HG03196 (cell line): ENCODE results near the gene SBF2.
"Not testable (repeated sequence)": the region's sequence is repeated elsewhere in the genome, so short reads cannot be mapped to it uniquely, and the experiment has no call there.

ENCODE experiments used
- ATAC-seq: cut with Tn5 transposase; IDR thresholded peaks from one replicate; pipeline ENCODE4 v1.9.1; 2021; ENCODE audit not compliant: unreplicated experiment

Gene SBF2

DNA sequence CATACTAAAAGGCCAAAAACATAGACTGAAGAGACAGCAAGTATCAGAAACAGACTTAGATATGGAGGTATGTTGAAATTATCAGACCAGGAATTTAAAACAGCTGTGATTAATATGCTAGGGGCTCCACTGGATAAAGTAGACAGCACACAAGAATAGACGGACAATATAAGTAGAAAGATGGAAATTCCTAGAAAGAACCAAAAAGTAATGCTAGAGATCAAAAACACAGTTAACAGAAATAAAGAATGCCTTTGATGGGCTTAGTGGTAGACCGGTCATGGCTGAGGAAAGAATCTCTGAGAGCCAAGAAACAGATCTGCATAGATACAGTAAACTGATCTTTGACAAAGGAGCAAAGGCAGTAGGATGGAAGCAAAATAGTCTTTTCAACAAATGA is 380.0 kb downstream of the SBF2 start:
- ATAC-seq: no peak

DNA sequence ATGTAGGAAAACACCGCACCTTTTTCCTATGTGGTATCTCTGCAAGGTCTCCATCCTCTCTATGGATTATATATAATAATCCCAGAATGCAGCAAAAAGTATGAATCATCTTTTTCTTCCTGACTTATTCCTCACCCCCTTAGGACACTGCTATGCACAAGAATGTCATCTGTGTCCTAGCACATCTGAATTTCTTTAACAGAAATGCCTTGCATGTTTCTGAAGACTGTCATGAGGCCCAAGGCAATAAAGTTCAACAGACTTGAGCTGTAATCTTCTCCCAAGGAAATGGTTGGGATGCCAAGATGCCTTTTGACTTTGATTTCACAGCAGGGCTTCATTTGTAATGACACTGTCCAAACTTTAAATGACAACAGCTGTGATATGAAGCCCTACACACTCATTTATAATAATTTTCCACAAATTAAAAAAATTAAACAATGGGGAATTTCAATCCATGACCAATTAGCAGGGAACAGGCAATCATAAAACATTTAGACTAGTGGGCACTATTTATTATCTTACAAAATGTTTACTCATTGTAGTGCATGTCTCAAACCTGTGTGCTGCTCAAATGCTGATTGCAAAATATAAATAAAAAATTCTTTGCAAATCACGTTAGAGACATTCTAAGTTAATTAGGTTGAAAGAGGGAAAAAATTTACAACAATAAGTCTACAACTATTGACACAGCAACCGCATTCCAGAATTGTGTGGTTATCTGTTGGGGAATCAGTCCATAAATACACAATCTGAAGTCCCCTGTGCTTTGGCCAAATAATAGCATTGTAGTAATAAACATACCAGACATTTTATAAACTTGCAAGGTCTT is 387.8 kb downstream of the SBF2 start:
- ATAC-seq: no peak

DNA sequence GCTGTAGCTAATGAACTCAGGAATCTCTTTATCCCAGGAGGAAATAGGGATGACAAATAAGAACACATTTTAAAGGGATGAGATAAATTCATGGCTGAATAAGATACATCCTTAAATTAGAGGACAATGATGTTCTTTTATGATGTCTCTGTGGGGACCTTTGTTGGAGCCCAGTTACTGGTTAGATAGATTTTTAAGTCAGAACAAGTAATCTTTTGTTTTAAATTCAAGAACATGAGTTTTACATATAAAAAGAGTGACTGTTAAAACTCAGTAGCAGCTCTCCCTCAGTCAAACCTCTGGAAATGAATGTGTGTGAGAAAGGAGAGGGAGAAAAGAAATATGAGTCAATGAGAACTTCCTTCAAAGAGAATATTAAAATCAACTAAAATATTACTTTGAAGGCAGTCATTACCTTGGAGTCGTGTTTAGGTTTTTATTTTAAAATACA is 388.5 kb downstream of the SBF2 start:
- ATAC-seq: no peak

DNA sequence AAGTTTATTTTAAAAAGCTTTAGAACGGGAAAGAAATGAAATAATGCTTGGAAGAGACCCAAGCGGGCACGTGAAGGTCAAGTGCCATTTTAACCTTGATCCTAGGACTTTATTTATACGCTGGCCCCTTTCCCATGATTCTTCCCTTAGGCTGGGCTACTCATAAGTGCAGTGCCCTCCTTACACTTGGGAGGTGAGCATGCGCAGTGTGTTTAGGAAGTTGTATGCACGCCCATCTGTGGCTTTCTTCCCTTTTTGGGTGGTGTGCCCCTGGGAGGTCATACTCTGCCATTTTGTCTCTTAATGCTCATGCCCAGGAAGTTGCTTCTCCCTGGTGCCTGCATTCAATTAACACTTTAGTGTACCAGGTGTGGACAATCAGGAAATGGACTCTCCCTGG is 390.4 kb downstream of the SBF2 start:
- no peak for ATAC-seq

DNA sequence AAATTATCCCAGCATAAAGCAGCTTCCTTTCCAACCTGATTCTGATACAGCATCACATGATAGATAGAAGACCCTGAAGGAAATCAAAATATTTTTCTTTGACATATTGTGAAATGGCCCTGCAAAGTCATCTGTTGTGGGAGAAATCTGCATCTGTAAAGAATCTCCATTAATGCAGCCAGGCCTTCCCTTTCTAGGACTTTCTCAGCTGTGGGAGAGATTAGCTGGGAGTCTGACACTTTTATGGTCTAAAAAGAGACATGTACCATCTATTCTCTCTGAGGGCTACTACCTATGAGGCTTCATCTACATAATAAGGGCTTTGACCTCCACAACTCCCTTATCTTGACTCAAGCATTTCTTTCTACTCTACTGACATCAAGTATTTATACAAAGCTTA is 392.1 kb downstream of the SBF2 start:
- no peak for ATAC-seq

DNA sequence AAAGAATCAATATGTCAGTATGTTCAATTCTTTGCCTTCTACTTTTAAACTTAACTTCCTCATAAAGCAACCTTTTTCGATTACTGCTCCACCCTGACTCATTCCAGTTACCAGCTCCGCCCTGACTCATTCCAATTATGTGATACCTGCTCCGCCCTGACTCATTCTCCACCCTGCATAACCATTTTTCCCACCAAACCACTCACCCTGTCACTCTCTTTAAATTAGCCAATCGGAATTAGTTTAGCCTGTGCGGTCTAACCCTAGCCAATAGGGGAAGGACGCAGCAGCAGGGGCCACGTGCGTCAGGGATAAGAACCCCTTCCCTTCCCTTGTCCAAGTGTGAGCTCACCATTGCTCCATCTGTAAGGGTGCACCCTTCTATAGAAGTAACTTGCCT is 393.8 kb downstream of the SBF2 start:
- ATAC-seq: not testable (repeated sequence)

DNA sequence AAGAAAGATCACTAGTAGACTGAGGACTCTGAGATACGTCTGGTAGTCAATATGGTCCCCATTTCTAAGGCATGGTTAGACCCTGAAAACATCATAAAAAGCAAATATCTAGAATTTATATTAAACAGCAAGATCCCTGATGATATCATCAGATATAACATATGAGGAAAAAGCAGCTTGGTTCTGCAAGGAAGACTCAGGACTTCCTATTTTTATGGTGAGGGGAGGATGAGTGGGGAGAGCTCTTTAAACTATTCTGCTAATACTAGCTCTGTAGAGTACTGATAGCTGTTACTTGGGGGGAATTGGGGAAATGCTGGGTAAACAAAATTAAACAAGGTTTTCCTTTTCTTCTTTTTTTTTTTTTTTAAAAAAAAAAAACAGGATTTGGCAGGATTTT is 394.3 kb downstream of the SBF2 start:
- ATAC-seq: no peak

DNA sequence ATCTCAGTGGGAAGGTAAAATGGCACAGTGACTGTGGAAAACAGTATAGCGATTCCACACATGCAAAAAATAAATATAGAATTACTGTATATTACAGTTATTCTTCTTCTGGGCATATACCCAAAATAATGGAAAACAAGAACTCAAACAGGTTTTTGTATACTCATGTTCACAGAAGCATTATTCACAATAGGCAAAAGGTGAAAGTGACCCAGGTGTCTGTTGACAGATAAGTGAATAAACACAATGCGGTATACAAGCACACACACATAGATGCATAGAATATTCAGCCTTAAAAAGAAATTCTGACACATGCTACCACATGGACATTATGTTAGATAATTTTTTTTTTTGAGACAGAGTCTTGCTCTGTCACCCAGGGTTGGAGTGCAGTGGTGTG is 397.1 kb downstream of the SBF2 start:
- no peak for ATAC-seq

DNA sequence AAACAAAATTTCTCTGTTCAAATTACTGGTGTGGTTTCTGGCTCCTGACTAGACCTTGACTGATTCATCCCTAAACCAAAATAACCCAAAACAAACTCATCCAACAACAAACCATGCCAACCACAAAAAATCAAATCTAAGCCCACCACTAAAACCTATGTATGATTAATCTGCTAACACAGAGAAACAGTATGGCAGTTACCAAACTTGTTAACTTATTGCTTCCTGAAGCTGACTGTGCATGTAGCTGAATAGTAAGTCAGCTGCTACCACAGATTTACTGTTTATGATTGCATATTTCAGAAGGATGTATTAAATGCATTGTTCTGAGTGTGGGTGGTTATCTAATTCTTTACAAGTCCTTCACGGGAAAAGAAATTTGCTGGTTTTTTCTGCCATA is 399.0 kb downstream of the SBF2 start:
- ATAC-seq: no peak

DNA sequence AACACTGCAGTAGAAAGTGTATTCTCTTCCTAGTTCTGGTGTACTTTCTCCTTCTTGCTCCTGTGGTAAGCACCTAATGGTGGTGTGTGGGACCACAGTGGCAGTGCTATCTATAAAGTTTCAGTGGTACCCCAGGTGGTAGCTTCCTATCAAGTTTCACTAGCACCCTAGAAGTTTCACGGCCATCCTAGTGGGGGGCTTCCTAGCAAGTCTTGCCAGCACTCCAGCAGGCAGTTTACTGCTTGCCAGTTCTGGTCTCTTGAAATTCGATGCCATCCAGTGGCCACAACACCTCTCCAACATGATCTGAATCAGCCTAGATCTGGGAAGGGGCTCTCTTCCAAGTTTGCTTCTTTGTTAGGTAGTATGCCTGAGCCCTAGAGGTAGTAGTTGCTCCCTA is 400.5 kb downstream of the SBF2 start:
- no peak for ATAC-seq

DNA sequence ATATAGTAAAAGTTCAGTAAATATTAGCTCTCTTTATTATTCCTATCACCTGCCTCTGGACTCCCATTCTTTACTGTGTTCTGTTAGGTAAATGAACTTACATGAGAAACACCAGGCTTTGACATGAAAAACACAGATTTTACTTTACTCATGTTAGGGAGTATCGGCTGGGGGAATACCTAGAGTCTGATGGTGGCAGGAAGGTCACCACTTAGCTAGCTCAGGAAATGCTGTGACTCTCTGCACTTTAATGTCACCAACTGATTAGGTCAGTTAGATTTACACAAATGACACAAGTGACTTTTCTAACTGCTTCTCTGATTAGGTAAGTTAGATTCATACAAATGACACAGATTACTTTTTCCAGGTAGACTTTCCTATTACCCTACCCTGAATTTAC is 405.1 kb downstream of the SBF2 start:
- ATAC-seq: no peak

DNA sequence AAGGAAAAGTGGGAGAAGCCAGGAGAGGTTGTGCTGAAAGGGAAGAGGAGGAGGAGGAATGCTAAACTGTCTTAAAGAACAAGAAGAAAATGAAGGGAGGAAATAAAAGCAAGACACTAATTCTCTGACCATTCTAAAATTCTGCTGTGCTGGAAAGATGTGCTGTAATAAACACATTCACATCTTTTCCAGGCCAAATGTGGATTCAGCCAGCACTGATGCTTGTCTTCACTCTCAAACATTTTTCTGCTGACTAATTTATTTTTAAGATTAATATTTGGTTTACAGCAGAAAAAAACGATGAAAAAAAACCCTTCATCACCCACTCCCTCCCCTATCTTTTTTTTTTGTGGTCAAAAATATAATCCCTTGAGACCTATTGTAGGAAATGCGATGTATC is 406.5 kb downstream of the SBF2 start:
- no peak for ATAC-seq

DNA sequence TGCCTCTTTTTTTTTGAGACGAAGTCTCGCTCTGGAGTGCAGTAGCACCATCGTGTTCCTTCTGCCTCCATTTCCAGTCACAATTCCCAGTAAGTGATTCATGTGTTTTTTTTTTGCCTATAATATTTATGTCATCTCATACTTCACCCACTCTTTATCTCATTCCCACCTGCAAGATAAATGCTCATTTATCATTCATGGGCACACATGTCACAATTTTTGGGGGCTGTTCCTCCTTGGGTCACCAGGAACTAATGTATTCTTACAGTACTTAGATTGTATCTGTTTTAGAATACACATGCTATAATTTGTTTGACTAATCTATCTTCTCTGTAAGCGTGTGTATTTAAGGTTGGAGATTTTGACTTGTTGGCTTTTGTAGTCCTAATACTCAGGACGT is 407.4 kb downstream of the SBF2 start:
- no peak for ATAC-seq

DNA sequence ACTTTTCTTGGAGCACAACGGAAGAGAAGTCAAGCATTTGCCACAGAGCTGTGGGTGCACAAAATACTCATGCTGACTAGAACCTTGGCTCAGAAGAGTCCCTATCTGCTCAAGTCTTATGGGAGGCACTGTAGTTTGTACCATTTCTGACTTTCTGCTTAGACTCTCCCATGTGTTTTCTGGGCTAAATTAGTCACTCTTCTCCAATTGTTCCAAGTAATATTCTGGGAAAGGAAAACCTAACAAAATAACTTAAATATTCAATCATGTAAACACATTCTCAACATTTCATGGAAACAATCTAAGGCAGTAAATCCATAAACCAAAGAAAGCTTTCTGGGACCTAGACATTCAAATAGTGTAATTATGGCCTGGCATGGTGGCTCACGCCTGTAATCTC is 409.4 kb downstream of the SBF2 start:
- no peak for ATAC-seq

DNA sequence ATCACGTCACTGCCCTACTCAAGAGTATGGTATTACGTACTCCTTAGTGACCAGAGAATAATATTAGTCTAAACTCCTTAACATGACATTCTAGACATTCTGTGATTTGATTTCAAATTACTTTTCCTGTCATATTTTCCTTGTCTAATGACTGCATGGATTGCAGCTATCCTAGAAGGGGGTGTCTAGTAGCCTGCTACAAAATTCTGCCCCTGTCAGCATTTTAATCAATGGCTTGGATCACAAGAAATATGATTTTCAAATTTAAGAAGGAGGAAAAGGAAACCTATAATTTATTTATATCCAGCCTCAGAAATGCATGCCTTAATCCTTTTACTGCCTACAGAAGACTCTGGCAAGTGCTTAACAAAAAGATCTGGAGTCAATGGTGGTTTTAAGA is 413.4 kb downstream of the SBF2 start:
- ATAC-seq: no peak

DNA sequence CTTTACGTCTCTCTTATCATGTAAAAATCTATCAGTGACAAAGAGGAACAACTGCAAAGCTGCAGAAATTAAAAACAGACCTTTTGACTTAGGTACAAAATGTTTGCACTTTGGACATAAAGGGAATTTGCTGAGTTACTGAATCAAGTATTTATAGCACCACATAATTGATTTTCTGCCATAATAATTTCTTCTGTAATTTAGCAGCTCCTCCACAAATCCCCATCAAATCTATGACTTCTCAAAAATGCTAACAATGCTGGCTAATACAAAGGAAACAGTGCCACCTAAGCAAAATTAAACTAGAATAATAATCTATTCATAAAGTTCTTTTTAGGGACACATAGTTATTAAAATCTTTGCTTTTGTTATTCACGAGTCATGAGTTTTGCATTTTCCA is 415.1 kb downstream of the SBF2 start:
- no peak for ATAC-seq

DNA sequence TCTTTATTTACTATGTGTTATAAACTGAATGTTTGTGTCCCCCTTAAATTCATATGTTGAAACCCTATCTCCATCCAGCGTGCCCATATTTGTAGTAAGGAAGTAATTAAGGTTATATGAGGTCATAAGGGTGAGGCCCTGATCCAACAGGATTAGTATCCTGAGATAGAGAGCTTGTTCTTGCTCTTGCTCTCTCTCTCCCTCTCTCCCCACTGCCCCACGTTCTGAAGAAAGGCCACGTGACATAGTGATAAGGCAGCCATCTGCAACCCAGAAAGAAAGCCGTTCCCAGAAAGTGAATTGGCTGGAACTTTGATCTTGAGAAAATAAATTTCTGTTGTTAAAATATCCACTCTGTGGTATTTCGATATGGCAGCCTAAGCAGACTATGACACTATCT is 417.7 kb downstream of the SBF2 start:
- ATAC-seq: no peak

DNA sequence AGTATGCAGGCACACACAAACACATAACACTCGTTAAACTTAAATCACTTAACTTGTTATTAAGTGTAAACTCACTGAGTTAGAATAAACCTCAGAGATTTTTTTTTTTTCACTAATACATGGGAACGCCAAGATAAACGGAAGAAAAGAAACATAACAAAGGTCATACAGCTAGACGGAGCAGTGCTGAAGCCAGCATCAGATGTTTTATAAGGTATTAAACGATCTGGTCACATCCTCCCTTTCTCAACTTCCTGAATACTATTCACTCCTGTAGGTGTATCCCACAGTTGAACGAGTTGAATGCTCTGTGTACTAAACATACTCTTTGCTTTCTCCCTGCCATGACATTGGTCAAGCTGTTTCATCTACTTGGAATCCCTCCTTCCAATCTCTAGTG is 418.2 kb downstream of the SBF2 start:
- no peak for ATAC-seq

DNA sequence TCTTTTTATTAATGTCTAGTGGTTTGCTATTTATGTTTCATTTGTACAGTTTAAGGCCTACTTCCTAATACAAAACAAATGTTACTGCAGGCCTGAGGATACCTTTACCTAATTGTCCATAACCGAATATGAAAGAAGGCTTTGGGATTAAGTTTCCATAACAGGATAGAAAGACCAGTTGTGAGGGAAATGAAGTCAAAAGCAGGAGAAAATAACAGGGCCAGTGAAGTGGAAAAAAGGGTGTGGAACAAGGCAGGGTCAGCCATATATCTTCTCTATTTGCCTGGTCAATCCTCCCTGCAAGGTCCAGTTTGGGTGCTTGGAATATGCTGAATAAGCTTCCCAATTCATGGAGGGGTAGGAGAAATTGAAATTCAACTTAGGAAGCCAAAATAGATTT is 418.6 kb downstream of the SBF2 start:
- no peak for ATAC-seq

DNA sequence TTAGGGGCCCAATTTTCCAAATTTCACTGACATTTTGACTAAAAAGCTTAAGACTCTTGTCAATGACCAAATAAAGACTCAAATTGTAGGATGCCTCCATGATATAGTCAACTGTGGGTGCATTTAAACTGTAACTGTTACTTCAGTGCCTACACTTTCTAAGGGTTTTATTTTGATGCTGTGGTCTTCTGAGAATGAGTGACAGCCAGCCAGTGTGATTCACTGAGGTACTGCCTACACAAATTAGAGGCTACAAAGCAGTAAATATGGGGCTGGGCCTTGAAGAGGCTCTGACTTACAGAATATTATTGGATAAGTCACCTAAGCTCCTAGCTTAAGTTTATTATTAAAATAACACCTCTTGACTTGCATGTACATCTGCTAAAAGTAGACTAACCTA is 419.6 kb downstream of the SBF2 start:
- ATAC-seq: no peak

DNA sequence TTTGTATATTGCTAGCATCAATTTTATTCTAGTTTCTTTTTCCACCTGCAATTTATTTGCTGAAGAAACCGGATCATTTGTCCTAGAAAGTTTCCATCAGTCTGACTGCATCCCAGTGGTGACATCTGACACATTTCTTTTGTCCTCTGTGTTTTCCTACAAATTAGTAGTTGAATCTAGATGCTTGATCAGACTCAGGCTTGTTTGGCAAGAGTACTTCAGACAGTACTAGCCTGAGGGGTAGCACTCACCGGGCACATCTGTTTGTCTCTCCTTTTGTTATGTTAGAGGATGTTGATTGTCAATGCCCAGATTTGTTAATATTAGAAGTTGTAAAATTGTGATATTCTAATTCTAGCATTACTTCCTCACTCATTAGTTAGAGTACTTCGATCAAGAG is 425.4 kb downstream of the SBF2 start:
- ATAC-seq: no peak

DNA sequence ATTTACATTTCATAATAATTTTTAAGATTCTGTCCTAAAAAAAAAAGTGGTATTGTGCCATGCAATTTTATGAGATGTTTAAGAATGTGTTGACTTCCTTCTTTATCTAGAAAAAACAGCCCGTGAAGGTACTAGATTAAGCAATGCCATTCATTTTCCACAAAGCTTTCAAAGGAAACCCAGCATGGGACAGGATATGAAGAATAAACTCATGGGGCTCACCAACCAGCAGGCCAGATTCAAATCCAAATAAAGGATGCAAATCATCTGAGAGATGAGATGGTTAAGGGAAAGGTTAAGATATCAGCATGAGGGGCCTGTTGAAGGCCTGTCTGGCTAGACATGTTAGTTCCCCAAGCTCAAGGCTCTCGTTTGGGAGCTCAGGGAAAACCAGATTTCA is 431.0 kb downstream of the SBF2 start:
- no peak for ATAC-seq
